Measurements from ENCODE around the gene INPP5B. TPM values are rescaled to one million over a fixed set of nuclear protein-coding genes. Genes with fewer than 3 reads are reported as not detected.

Gene INPP5B
- total RNA-seq, 1 experiment from 2014 or later: 26.8 TPM

GRCh38 chr1:37948166-37948565 lies 1.3 kb upstream of the INPP5B start (continued):
- TF ChIP-seq, protein P1, sequence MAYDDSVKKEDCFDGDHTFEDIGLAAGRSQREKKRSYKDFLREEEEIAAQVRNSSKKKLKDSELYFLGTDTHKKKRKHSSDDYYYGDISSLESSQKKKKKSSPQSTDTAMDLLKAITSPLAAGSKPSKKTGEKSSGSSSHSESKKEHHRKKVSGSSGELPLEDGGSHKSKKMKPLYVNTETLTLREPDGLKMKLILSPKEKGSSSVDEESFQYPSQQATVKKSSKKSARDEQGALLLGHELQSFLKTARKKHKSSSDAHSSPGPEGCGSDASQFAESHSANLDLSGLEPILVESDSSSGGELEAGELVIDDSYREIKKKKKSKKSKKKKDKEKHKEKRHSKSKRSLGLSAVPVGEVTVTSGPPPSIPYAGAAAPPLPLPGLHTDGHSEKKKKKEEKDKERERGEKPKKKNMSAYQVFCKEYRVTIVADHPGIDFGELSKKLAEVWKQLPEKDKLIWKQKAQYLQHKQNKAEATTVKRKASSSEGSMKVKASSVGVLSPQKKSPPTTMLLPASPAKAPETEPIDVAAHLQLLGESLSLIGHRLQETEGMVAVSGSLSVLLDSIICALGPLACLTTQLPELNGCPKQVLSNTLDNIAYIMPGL (CRISPR knock-in tag; IDR thresholded peaks at IDR 0.05): no peak
- TF ChIP-seq, protein P2, sequence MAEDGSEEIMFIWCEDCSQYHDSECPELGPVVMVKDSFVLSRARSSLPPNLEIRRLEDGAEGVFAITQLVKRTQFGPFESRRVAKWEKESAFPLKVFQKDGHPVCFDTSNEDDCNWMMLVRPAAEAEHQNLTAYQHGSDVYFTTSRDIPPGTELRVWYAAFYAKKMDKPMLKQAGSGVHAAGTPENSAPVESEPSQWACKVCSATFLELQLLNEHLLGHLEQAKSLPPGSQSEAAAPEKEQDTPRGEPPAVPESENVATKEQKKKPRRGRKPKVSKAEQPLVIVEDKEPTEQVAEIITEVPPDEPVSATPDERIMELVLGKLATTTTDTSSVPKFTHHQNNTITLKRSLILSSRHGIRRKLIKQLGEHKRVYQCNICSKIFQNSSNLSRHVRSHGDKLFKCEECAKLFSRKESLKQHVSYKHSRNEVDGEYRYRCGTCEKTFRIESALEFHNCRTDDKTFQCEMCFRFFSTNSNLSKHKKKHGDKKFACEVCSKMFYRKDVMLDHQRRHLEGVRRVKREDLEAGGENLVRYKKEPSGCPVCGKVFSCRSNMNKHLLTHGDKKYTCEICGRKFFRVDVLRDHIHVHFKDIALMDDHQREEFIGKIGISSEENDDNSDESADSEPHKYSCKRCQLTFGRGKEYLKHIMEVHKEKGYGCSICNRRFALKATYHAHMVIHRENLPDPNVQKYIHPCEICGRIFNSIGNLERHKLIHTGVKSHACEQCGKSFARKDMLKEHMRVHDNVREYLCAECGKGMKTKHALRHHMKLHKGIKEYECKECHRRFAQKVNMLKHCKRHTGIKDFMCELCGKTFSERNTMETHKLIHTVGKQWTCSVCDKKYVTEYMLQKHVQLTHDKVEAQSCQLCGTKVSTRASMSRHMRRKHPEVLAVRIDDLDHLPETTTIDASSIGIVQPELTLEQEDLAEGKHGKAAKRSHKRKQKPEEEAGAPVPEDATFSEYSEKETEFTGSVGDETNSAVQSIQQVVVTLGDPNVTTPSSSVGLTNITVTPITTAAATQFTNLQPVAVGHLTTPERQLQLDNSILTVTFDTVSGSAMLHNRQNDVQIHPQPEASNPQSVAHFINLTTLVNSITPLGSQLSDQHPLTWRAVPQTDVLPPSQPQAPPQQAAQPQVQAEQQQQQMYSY (CRISPR knock-in tag; IDR thresholded peaks at IDR 0.05): no peak
- no peak for TF ChIP-seq ZNF396 (CRISPR knock-in tag; IDR thresholded peaks at IDR 0.05; ENCODE audit: borderline replicate concordance)
- TF ChIP-seq, protein P3, sequence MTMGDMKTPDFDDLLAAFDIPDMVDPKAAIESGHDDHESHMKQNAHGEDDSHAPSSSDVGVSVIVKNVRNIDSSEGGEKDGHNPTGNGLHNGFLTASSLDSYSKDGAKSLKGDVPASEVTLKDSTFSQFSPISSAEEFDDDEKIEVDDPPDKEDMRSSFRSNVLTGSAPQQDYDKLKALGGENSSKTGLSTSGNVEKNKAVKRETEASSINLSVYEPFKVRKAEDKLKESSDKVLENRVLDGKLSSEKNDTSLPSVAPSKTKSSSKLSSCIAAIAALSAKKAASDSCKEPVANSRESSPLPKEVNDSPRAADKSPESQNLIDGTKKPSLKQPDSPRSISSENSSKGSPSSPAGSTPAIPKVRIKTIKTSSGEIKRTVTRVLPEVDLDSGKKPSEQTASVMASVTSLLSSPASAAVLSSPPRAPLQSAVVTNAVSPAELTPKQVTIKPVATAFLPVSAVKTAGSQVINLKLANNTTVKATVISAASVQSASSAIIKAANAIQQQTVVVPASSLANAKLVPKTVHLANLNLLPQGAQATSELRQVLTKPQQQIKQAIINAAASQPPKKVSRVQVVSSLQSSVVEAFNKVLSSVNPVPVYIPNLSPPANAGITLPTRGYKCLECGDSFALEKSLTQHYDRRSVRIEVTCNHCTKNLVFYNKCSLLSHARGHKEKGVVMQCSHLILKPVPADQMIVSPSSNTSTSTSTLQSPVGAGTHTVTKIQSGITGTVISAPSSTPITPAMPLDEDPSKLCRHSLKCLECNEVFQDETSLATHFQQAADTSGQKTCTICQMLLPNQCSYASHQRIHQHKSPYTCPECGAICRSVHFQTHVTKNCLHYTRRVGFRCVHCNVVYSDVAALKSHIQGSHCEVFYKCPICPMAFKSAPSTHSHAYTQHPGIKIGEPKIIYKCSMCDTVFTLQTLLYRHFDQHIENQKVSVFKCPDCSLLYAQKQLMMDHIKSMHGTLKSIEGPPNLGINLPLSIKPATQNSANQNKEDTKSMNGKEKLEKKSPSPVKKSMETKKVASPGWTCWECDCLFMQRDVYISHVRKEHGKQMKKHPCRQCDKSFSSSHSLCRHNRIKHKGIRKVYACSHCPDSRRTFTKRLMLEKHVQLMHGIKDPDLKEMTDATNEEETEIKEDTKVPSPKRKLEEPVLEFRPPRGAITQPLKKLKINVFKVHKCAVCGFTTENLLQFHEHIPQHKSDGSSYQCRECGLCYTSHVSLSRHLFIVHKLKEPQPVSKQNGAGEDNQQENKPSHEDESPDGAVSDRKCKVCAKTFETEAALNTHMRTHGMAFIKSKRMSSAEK (CRISPR knock-in tag; IDR thresholded peaks at IDR 0.05; ENCODE audit: borderline replicate concordance): no peak

GRCh38 chr1:37947364-37947763 lies 511 bp upstream of the INPP5B start:
- DNase-seq (ENCODE audit: low spot score) (no peak), ATAC-seq (no peak)
- ChIA-PET POLR2A (interaction anchor here (0.6 to 1.2 kb wide), 2 partner anchors 15 to 101 kb away, joined by 3 to 5 read pairs; no protein-coding TSS in a partner anchor), CTCF (interaction anchor here (0.6 to 1.6 kb wide), 4 partner anchors 10 to 413 kb away, joined by 3 to 5 read pairs (median 4); no protein-coding TSS in a partner anchor)
- H3K9me3 Mint-ChIP-seq: no peaks in the 10 kb centered on the region
- peak overlapping the region; percentile 97 for H3K4me3 Mint-ChIP-seq
- H3K27ac Mint-ChIP-seq: no peak overlapping the region
- no peaks in the 10 kb centered on the region for H3K36me3 Mint-ChIP-seq
- H3K27me3 Mint-ChIP-seq (ENCODE audit: low read depth): no peaks in the 10 kb centered on the region
- H3K4me1 Mint-ChIP-seq: peaks cover 12% of the 10 kb centered on the region
- no peak for TF ChIP-seq NR2C2 (CRISPR knock-in tag; IDR thresholded peaks at IDR 0.05)
- TF ChIP-seq ZMAT4 (CRISPR knock-in tag; IDR thresholded peaks at IDR 0.05): no peak
- TF ChIP-seq OVOL2 (CRISPR knock-in tag; IDR thresholded peaks at IDR 0.05; ENCODE audit: borderline replicate concordance): no peak
- TF ChIP-seq CREM (CRISPR knock-in tag; IDR thresholded peaks at IDR 0.05): no peak
- no peak for TF ChIP-seq MXD4 (CRISPR knock-in tag; IDR thresholded peaks at IDR 0.05; ENCODE audit: borderline replicate concordance)
- TF ChIP-seq ATF2 (CRISPR knock-in tag; IDR thresholded peaks at IDR 0.05; ENCODE audit: borderline replicate concordance, low read depth): no peak
- TF ChIP-seq FOXK1 (CRISPR knock-in tag; IDR thresholded peaks at IDR 0.05): no peak
- TF ChIP-seq TEAD4 (CRISPR knock-in tag; IDR thresholded peaks at IDR 0.05): no peak
- TF ChIP-seq, protein P4, sequence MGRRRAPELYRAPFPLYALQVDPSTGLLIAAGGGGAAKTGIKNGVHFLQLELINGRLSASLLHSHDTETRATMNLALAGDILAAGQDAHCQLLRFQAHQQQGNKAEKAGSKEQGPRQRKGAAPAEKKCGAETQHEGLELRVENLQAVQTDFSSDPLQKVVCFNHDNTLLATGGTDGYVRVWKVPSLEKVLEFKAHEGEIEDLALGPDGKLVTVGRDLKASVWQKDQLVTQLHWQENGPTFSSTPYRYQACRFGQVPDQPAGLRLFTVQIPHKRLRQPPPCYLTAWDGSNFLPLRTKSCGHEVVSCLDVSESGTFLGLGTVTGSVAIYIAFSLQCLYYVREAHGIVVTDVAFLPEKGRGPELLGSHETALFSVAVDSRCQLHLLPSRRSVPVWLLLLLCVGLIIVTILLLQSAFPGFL (CRISPR knock-in tag; IDR thresholded peaks at IDR 0.05; ENCODE audit: borderline replicate concordance): no peak
- no peak for TF ChIP-seq EMX1 (CRISPR knock-in tag; IDR thresholded peaks at IDR 0.05)
- TF ChIP-seq USF1 (CRISPR knock-in tag; IDR thresholded peaks at IDR 0.05): no peak
- no peak for TF ChIP-seq GRHL2 (CRISPR knock-in tag; IDR thresholded peaks at IDR 0.05; ENCODE audit: insufficient replicate concordance, severe bottlenecking)
- no peak for TF ChIP-seq AR (CRISPR knock-in tag; IDR thresholded peaks at IDR 0.05)
- TF ChIP-seq HMGA2 (CRISPR knock-in tag; IDR thresholded peaks at IDR 0.05): no peak
